IMR-90 (cell line): ENCODE data around the gene STAG1. TPM values are rescaled to one million over a fixed set of nuclear protein-coding genes. Genes with fewer than 3 reads are reported as not detected.

Experiments used
- ATAC-seq: fragments of 200-7000 bp; cut with Tn5 transposase; 2 replicates; pipeline ENCODE4 v1.9.1; 2020; ENCODE audit warnings: low read depth, mild to moderate bottlenecking, moderate library complexity
- BruUV-seq: library from RNA; stranded (reverse); fragments of 400-500 nt; replicated peaks from 2 replicates; lab custom pipeline; 2021; lab: Mats Ljungman, UMichigan
- CTCF ChIA-PET: fragments of 300-600 bp; formaldehyde crosslinking; extraction: SDS; loops from one replicate; lab custom pipeline; 2021; ENCODE audit warnings: antibody characterized with exemption; lab: Yijun Ruan, JAX
- POLR2A ChIA-PET: fragments of 300-600 bp; sonication (Branson Sonifier 250); formaldehyde crosslinking; loops from one replicate; lab custom pipeline; 2022; ENCODE audit warnings: antibody characterized with exemption; ENCODE audit not compliant: unreplicated experiment; lab: Charles Lee
- DNase-seq: peaks from one replicate; pipeline ENCODE4 v3.0.0; 2013
- H2AFZ ChIP-seq: replicated peaks from 2 replicates; pipeline ENCODE3; 2013; ENCODE audit warnings: low read length, mild to moderate bottlenecking; ENCODE audit not compliant: poor library complexity
- H2AK5ac ChIP-seq: 2 replicates; pipeline ENCODE4 v1.6.1; 2013; ENCODE audit warnings: low read depth, low read length, inconsistent platforms
- H2AK9ac ChIP-seq: replicated peaks from 2 replicates; pipeline ENCODE3; 2013; ENCODE audit warnings: mild to moderate bottlenecking, low read depth, low read length, moderate library complexity; ENCODE audit not compliant: poor library complexity
- H2BK120ac ChIP-seq: 2 replicates; pipeline ENCODE4 v1.6.1; 2013; ENCODE audit warnings: low read depth, low read length, inconsistent platforms
- H2BK15ac ChIP-seq: 3 replicates; pipeline ENCODE4 v1.6.1; 2013; ENCODE audit warnings: low read depth, low read length, inconsistent platforms
- H2BK20ac ChIP-seq: 2 replicates; pipeline ENCODE4 v1.6.1; 2013; ENCODE audit warnings: low read depth, mild to moderate bottlenecking, inconsistent platforms, low read length, moderate library complexity
- H2BK5ac ChIP-seq: 2 replicates; pipeline ENCODE4 v1.6.1; 2013; ENCODE audit warnings: mild to moderate bottlenecking, low read depth, low read length, inconsistent platforms; ENCODE audit not compliant: poor library complexity, severe bottlenecking
- H3K14ac ChIP-seq: replicated peaks from 2 replicates; pipeline ENCODE4 v1.6.1; 2013; ENCODE audit warnings: low read depth, low read length, inconsistent platforms
- H3K18ac ChIP-seq: 2 replicates; pipeline ENCODE4 v1.6.1; 2013; ENCODE audit warnings: low read depth, low read length, control low read depth
- H3K23ac ChIP-seq: 2 replicates; pipeline ENCODE4 v1.6.1; 2013; ENCODE audit warnings: low read depth, low read length, inconsistent platforms
- H3K27ac ChIP-seq: 2 replicates; pipeline ENCODE4 v1.5.1; 2013; ENCODE audit warnings: mild to moderate bottlenecking, control low read depth, low read length; ENCODE audit not compliant: insufficient read depth
- H3K27me3 ChIP-seq: 2 replicates; pipeline ENCODE4 v1.6.1; 2013; ENCODE audit warnings: low read length; ENCODE audit not compliant: control insufficient read depth, insufficient read depth
- H3K36me3 ChIP-seq: 2 replicates; pipeline ENCODE4 v1.6.1; 2013; ENCODE audit warnings: low read length, mixed read lengths; ENCODE audit not compliant: control insufficient read depth, insufficient read depth
- H3K4ac ChIP-seq: 2 replicates; pipeline ENCODE4 v1.6.1; 2013; ENCODE audit warnings: low read depth, low read length, inconsistent platforms
- H3K4me1 ChIP-seq: 2 replicates; pipeline ENCODE4 v1.6.1; 2013; ENCODE audit warnings: low read length, mixed read lengths; ENCODE audit not compliant: control insufficient read depth, insufficient read depth
- H3K4me2 ChIP-seq: 2 replicates; pipeline ENCODE4 v1.6.1; 2013; ENCODE audit warnings: low read depth, mild to moderate bottlenecking, control low read depth, low read length, moderate library complexity
- H3K4me3 ChIP-seq: 2 replicates; pipeline ENCODE4 v1.5.1; 2013; ENCODE audit warnings: low read depth, mild to moderate bottlenecking, control low read depth, low read length, moderate library complexity; ENCODE audit not compliant: insufficient read depth
- H3K56ac ChIP-seq: 2 replicates; pipeline ENCODE4 v1.6.1; 2013; ENCODE audit warnings: low read length, inconsistent platforms; ENCODE audit not compliant: insufficient read depth; ENCODE audit errors: extremely low read depth
- H3K79me1 ChIP-seq, 2 experiments: 2 replicates each; pipeline ENCODE4 v1.6.1; 2013; ENCODE audit warnings: low read length in 2 of 2, inconsistent platforms in 1 of 2, low read depth in 1 of 2
- H3K9ac ChIP-seq: 2 replicates; pipeline ENCODE4 v1.6.1; 2013; ENCODE audit warnings: low read depth, low read length, control low read depth
- H3K9me1 ChIP-seq: 2 replicates; pipeline ENCODE4 v1.6.1; 2013; ENCODE audit warnings: low read length, inconsistent platforms; ENCODE audit not compliant: insufficient read depth
- H3K9me3 ChIP-seq: 2 replicates; pipeline ENCODE4 v1.6.1; 2013; ENCODE audit warnings: low read length; ENCODE audit not compliant: control insufficient read depth, insufficient read depth
- H4K20me1 ChIP-seq: 2 replicates; pipeline ENCODE4 v1.6.1; 2013; ENCODE audit warnings: low read length, inconsistent platforms; ENCODE audit not compliant: insufficient read depth
- H4K5ac ChIP-seq: 2 replicates; pipeline ENCODE4 v1.6.1; 2013; ENCODE audit warnings: mild to moderate bottlenecking, low read depth, low read length, control low read depth
- H4K8ac ChIP-seq, 2 experiments: 2 replicates each; pipeline ENCODE4 v1.6.1; 2013; ENCODE audit warnings: low read depth in 2 of 2, low read length in 2 of 2, control low read depth in 1 of 2, inconsistent platforms in 1 of 2
- H4K91ac ChIP-seq: 2 replicates; pipeline ENCODE4 v1.6.1; 2013; ENCODE audit warnings: low read depth, low read length, inconsistent platforms; ENCODE audit not compliant: insufficient read depth
- FOS ChIP-seq: fragments of 150-350 bp; IDR thresholded peaks from 2 replicates; pipeline ENCODE4 v1.6.1; 2016; ENCODE audit warnings: low read depth, low read length
- MXI1 ChIP-seq: IDR thresholded peaks from 2 replicates; pipeline ENCODE4 v1.6.1; 2012; ENCODE audit warnings: low read depth, mild to moderate bottlenecking, low read length, moderate library complexity, borderline replicate concordance
- RCOR1 ChIP-seq: IDR thresholded peaks from 2 replicates; pipeline ENCODE4 v1.6.1; 2012; ENCODE audit warnings: mild to moderate bottlenecking, low read length, improper control_type of control experiment; ENCODE audit not compliant: insufficient replicate concordance
- SMC3 ChIP-seq: fragments of 150-350 bp; IDR thresholded peaks from 2 replicates; pipeline ENCODE4 v1.6.1; 2016; ENCODE audit warnings: low read depth, mild to moderate bottlenecking, antibody characterized with exemption, low read length, moderate library complexity
- WGBS, 2 experiments: methylation state at CpG; one replicate each; pipeline versions ENCODE4 v1.1.5 to v1.1.7; 2013; ENCODE audit warnings: missing lambda C conversion rate in 2 of 2; ENCODE audit not compliant: insufficient read length in 1 of 2; ENCODE audit errors: extremely low coverage in 2 of 2; 5-methylcytosine and 5-hydroxymethylcytosine counted together
- dilution Hi-C: fragments of 300-500 bp; cut with HindIII; formaldehyde crosslinking; loops from one replicate; pipeline ENCODE4 v1.14.3; 2018; ENCODE audit warnings: low sequenced_read_pairs; ENCODE audit not compliant: unreplicated experiment
- in situ Hi-C: fragments of 300-500 bp; cut with MboI; formaldehyde crosslinking; loops from 3 replicates; pipeline ENCODE4 v1.14.3; 2019; ENCODE audit warnings: low sequenced_read_pairs, inconsistent platforms, mixed read lengths
- intact Hi-C: fragments of 100-400 bp; cut with micrococcal nuclease; formaldehyde crosslinking; loops from 2 replicates; pipeline ENCODE4 v1.10.0; 2022
- polyA plus RNA-seq, 3 experiments: library from polyadenylated mRNA; depleted of rRNA; stranded (reverse); fragments of >200 nt; gene quantifications; 2 replicates each; pipeline ENCODE4 v1.2.3, GENCODE V29; 2012; ENCODE audit warnings: low replicate concordance in 1 of 3
- total RNA-seq: library from RNA; depleted of rRNA; stranded (reverse); fragments of >200 nt; gene quantifications from 2 replicates; pipeline ENCODE4 v1.2.3, GENCODE V29; 2012

The STAG1 gene
- total and polyA plus RNA-seq, 2 of the 4 experiments (the other 2 are of a cell fraction) = 9.6 to 32.3 TPM

- ChIA-PET POLR2A (no interaction called here), CTCF (interaction anchor here (0.6 to 1.1 kb wide), 3 partner anchors 8 to 108 kb away, joined by 3 read pairs; no protein-coding TSS in a partner anchor)
- H3K18ac ChIP-seq = no peak overlapping the region
- no CpG with 5 or more reads among the region's 2 CpGs for WGBS, 2 experiments
- no peak overlapping the region for H3K56ac ChIP-seq
- H3K79me1 ChIP-seq = peaks cover 14 to 54% of the 10 kb centered on the region in 2 experiments
- no peak overlapping the region for H3K14ac ChIP-seq
- no peak overlapping the region for H3K4ac ChIP-seq
- no peak overlapping the region for H2BK120ac ChIP-seq
- no peak overlapping the region for H3K4me3 ChIP-seq
- H3K9me3 ChIP-seq = no peaks in the 10 kb centered on the region
- H3K23ac ChIP-seq = no peak overlapping the region
- no peaks in the 10 kb centered on the region for H3K27me3 ChIP-seq
- H2AFZ ChIP-seq = no peak overlapping the region
- H2AK9ac ChIP-seq = no peak overlapping the region
- dilution Hi-C loops = no loop called here
- ATAC-seq = no peak
- H3K4me2 ChIP-seq = no peak overlapping the region
- no peaks in the 10 kb centered on the region for H3K36me3 ChIP-seq
- no peak overlapping the region for H2BK5ac ChIP-seq
- TF ChIP-seq SMC3 = no peak
- TF ChIP-seq MXI1 = no peak
- TF ChIP-seq FOS = no peak
- TF ChIP-seq RCOR1 = no peak
- DNase-seq = no peak
- intact Hi-C loops = no loop called here
- H3K9ac ChIP-seq = no peak overlapping the region
- H4K91ac ChIP-seq = no peak overlapping the region
- BruUV-seq = no TSS peak
- H3K4me1 ChIP-seq = peaks cover 2% of the 10 kb centered on the region
- in situ Hi-C loops = no loop called here
- H4K8ac ChIP-seq = no peak overlapping the region
- H4K5ac ChIP-seq = no peak overlapping the region
- no peaks in the 10 kb centered on the region; the same call in 1 of the 2 replicates for H3K9me1 ChIP-seq
- no peak overlapping the region for H2BK20ac ChIP-seq
- H2BK15ac ChIP-seq = no peak overlapping the region
- H2AK5ac ChIP-seq = no peak overlapping the region
- H4K20me1 ChIP-seq = peaks cover 7% of the 10 kb centered on the region; the same call in 1 of the 2 replicates
- H3K27ac ChIP-seq = no peak overlapping the region
These were observed 115.0 kb downstream of the STAG1 start for GRCh38 chr3:136637176-136637575.
